Keratinocyte (primary cell): ENCODE data around the gene RPL7L1. TPM values are rescaled to one million over a fixed set of nuclear protein-coding genes. Genes with fewer than 3 reads are reported as not detected.

ENCODE experiments used
- DNase-seq: peaks from one replicate; pipeline ENCODE4 v3.0.0-alpha.2; 2011; ENCODE audit warnings: low read depth, missing footprints, low spot score
- FAIRE-seq: peaks from 2 replicates; lab custom pipeline; 2011; peaks lifted over from hg19 to GRCh38; lab: Jason Lieb, UNC
- H2AFZ ChIP-seq: 2 replicates; pipeline ENCODE4 v1.6.0; 2012; ENCODE audit warnings: low read length, control low read depth, inconsistent platforms; ENCODE audit not compliant: control insufficient read depth
- H3K27ac ChIP-seq: 2 replicates; pipeline ENCODE4 v1.5.1; 2011; ENCODE audit warnings: low read length; ENCODE audit not compliant: control insufficient read depth, insufficient read depth
- H3K27me3 ChIP-seq: 3 replicates; pipeline ENCODE4 v1.6.0; 2011; ENCODE audit warnings: low read length; ENCODE audit not compliant: control insufficient read depth, insufficient read depth; ENCODE audit errors: extremely low read depth
- H3K36me3 ChIP-seq, 2 experiments: 2 replicates in 1 of 2; 3 replicates in 1 of 2; pipeline ENCODE4 v1.5.1; 2011; ENCODE audit warnings: low read length in 2 of 2, mild to moderate bottlenecking in 1 of 2; ENCODE audit not compliant: control insufficient read depth in 2 of 2, insufficient read depth in 2 of 2; ENCODE audit errors: extremely low read depth in 1 of 2
- H3K4me1 ChIP-seq: 3 replicates; pipeline ENCODE4 v1.5.1; 2011; ENCODE audit warnings: low read length; ENCODE audit not compliant: control insufficient read depth, insufficient read depth; ENCODE audit errors: extremely low read depth
- H3K4me2 ChIP-seq: 3 replicates; pipeline ENCODE4 v1.6.0; 2011; ENCODE audit warnings: low read depth, low read length; ENCODE audit not compliant: control insufficient read depth, insufficient read depth; ENCODE audit errors: extremely low read depth
- H3K4me3 ChIP-seq, 3 experiments: fragments of 200-600 bp in 1 of 3; sonication (generic) in 1 of 3; 2 replicates in 2 of 3; 3 replicates in 1 of 3; pipeline ENCODE4 v1.5.1; 2011 to 2016; ENCODE audit warnings: low read length in 3 of 3, mild to moderate bottlenecking in 3 of 3, control low read depth in 2 of 3, inconsistent platforms in 1 of 3, low read depth in 1 of 3, mixed read lengths in 1 of 3, mixed run types in 1 of 3, moderate library complexity in 1 of 3; ENCODE audit not compliant: control insufficient read depth in 2 of 3, insufficient read depth in 2 of 3; ENCODE audit errors: extremely low read depth in 1 of 3
- H3K79me2 ChIP-seq: 2 replicates; pipeline ENCODE4 v1.6.0; 2012; ENCODE audit warnings: low read length; ENCODE audit not compliant: control insufficient read depth, insufficient read depth
- H3K9ac ChIP-seq: 3 replicates; pipeline ENCODE4 v1.6.0; 2011; ENCODE audit warnings: low read length; ENCODE audit not compliant: control insufficient read depth, insufficient read depth; ENCODE audit errors: extremely low read depth
- H3K9me1 ChIP-seq: 3 replicates; pipeline ENCODE4 v1.6.0; 2011; ENCODE audit warnings: low read length; ENCODE audit not compliant: control insufficient read depth, insufficient read depth; ENCODE audit errors: extremely low read depth
- H3K9me3 ChIP-seq: 2 replicates; pipeline ENCODE4 v1.5.1; 2012; ENCODE audit warnings: low read depth, low read length; ENCODE audit not compliant: control insufficient read depth
- H4K20me1 ChIP-seq: 3 replicates; pipeline ENCODE4 v1.6.0; 2011; ENCODE audit warnings: low read length; ENCODE audit not compliant: control insufficient read depth, insufficient read depth; ENCODE audit errors: extremely low read depth
- CTCF ChIP-seq, 3 experiments: IDR thresholded peaks in 1 of 3; conservative IDR thresholded peaks in 1 of 3; optimal IDR thresholded peaks in 1 of 3; 2 replicates in 2 of 3; 3 replicates in 1 of 3; pipeline versions ENCODE3 to v1.5.1; 2011; ENCODE audit warnings: low read length in 3 of 3, mild to moderate bottlenecking in 3 of 3, moderate library complexity in 2 of 3, control low read depth in 1 of 3, inconsistent platforms in 1 of 3; ENCODE audit not compliant: insufficient read depth in 2 of 3; ENCODE audit errors: extremely low read depth in 1 of 3
- EZH2 ChIP-seq: IDR thresholded peaks from one replicate; pipeline ENCODE4 v1.6.1; 2012; ENCODE audit warnings: inconsistent platforms, mild to moderate bottlenecking, low read length, moderate library complexity
- dilution Hi-C: fragments of 300-500 bp; cut with MboI; formaldehyde crosslinking; loops from one replicate; pipeline ENCODE4 v1.7.0; 2020; ENCODE audit warnings: low sequenced_read_pairs; ENCODE audit not compliant: extremely low pct_ligation_motif_present
- polyA plus RNA-seq, 5 experiments: library from polyadenylated mRNA; depleted of rRNA in 3 of 5; stranded (reverse) in 3 of 5; stranded (forward) in 1 of 5; unstranded in 1 of 5; fragments of >200 nt; gene quantifications; 1 replicate in 1 of 5; 2 replicates in 3 of 5; 3 replicates in 1 of 5; pipeline versions ENCODE4 v1.2.1 to v1.2.3, GENCODE V29; 2011 to 2012; ENCODE audit warnings: missing spikeins in 2 of 5, low read depth in 1 of 5, low replicate concordance in 1 of 5

Gene RPL7L1
- polyA plus RNA-seq, 1 donor (not counting 4 experiments of a cell fraction or from before 2014, with no cell fraction given) = 76.8 TPM

- dilution Hi-C loops = no loop called here
- DNase-seq (no peak), FAIRE-seq (no peak)
- Histone ChIP-seq H3K79me2 (peaks cover 6% of the 10 kb centered on the region), H3K27me3 (no peaks in the 10 kb centered on the region), H3K27ac (no peak overlapping the region), H3K4me3 (no peak overlapping the region), H3K9ac (no peak overlapping the region), H2AFZ (no peak overlapping the region), H3K9me3 (no peaks in the 10 kb centered on the region), H3K4me1 (no peaks in the 10 kb centered on the region), H3K9me1 (no peaks in the 10 kb centered on the region), H3K4me2 (no peak overlapping the region), H3K36me3 (peaks cover 21 to 28% of the 10 kb centered on the region in 2 experiments), H4K20me1 (no peaks in the 10 kb centered on the region)
- no peak for TF ChIP-seq EZH2
- TF ChIP-seq CTCF (optimal IDR thresholded peaks at IDR 0.05 in 1 of 3, IDR thresholded peaks at IDR 0.05 in 1 of 3, conservative IDR thresholded peaks at IDR 0.05 in 1 of 3; ENCODE audit: extremely low read depth in 1 of 3, insufficient read depth in 2 of 3, low read length in 3 of 3) = no peak
Observed at GRCh38 chr6:42937548-42938427, 58.4 kb downstream of the RPL7L1 start.

GRCh38 chr6:42938428-42938796 lies 59.0 kb downstream of the RPL7L1 start:
- Histone ChIP-seq H3K9ac (no peak overlapping the region), H3K9me3 (no peaks in the 10 kb centered on the region), H3K27me3 (no peaks in the 10 kb centered on the region), H4K20me1 (no peaks in the 10 kb centered on the region), H2AFZ (no peak overlapping the region), H3K27ac (no peak overlapping the region), H3K9me1 (no peaks in the 10 kb centered on the region), H3K36me3 (peaks cover 21 to 28% of the 10 kb centered on the region in 2 experiments), H3K4me3 (no peak overlapping the region), H3K4me1 (no peaks in the 10 kb centered on the region), H3K79me2 (peaks cover 2% of the 10 kb centered on the region), H3K4me2 (no peak overlapping the region)
- TF ChIP-seq EZH2 (no peak), CTCF (optimal IDR thresholded peaks at IDR 0.05 in 1 of 3, IDR thresholded peaks at IDR 0.05 in 1 of 3, conservative IDR thresholded peaks at IDR 0.05 in 1 of 3; ENCODE audit: extremely low read depth in 1 of 3, insufficient read depth in 2 of 3, low read length in 3 of 3) (no peak)
- dilution Hi-C loops = no loop called here
- DNase-seq (no peak), FAIRE-seq (no peak)
